ENCODE results near the gene TMED1. TPM values are rescaled to one million over a fixed set of nuclear protein-coding genes. Genes with fewer than 3 reads are reported as not detected.

Gene TMED1
- total RNA-seq, 1 experiment from 2014 or later = 26.3 TPM

DNA sequence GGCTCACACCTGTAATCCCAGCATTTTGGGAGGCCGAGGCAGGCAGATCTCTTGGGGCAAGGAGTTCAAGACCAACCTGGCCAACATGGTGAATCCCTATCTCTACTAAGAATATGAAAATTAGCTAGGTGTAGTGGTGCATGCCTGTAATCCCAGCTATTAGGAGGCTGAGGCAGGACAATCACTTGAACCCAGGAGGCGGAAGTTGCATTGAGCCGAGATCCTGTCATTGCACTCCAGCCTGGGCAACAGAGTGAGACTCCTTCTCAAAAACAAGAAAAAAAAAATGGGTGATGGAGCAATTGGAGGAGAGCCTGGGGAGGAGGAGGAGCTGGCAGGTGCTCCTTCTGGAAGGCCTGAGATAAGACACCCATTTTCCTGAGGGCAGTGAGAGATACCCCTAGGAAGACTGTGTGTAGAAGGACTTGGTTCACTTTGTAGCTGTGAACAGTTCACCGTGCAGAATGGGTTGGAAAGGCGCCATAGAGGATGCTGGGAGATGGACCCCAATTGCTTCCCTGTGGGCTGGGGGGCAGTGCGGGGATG, 26.6 kb upstream of the TMED1 start:
- no peak overlapping the region for H3K9ac ChIP-seq (ENCODE audit: low read length)
- H3K27me3 ChIP-seq (ENCODE audit: insufficient read depth, low read length) = no peaks in the 10 kb centered on the region
- TF ChIP-seq SP1 (IDR thresholded peaks at IDR 0.05; ENCODE audit: low read depth) (no peak), FOSL1 (IDR thresholded peaks at IDR 0.05; ENCODE audit: low read depth) (no peak), POLR2AphosphoS5 (IDR thresholded peaks at IDR 0.05; ENCODE audit: low read depth, low read length) (no peak), SIN3A (IDR thresholded peaks at IDR 0.05; ENCODE audit: low read depth) (no peak), ZNF274 (IDR thresholded peaks at IDR 0.05; ENCODE audit: low read depth, low read length) (no peak), YY1 (IDR thresholded peaks at IDR 0.05; ENCODE audit: extremely low read depth, insufficient replicate concordance, low read depth, low read length) (no peak), EZH2 (IDR thresholded peaks at IDR 0.05) (no peak), EGR1 (IDR thresholded peaks at IDR 0.05; ENCODE audit: low read depth) (no peak), CEBPB (IDR thresholded peaks at IDR 0.05; ENCODE audit: low read depth) (no peak), TCF7L2 (IDR thresholded peaks at IDR 0.05; ENCODE audit: borderline replicate concordance, extremely low read depth, insufficient read depth, insufficient read length) (no peak), ELF1 (IDR thresholded peaks at IDR 0.05; ENCODE audit: borderline replicate concordance, low read depth) (no peak), JUND (IDR thresholded peaks at IDR 0.05) (no peak), CBX3 (IDR thresholded peaks at IDR 0.05; ENCODE audit: low read depth) (no peak), POLR2A (IDR thresholded peaks at IDR 0.05; ENCODE audit: borderline replicate concordance, extremely low read depth, insufficient read depth, insufficient read length) (no peak)
- TF ChIP-seq, protein P1, sequence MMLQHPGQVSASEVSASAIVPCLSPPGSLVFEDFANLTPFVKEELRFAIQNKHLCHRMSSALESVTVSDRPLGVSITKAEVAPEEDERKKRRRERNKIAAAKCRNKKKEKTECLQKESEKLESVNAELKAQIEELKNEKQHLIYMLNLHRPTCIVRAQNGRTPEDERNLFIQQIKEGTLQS (IDR thresholded peaks at IDR 0.05) = no peak
- TF ChIP-seq, protein P2, sequence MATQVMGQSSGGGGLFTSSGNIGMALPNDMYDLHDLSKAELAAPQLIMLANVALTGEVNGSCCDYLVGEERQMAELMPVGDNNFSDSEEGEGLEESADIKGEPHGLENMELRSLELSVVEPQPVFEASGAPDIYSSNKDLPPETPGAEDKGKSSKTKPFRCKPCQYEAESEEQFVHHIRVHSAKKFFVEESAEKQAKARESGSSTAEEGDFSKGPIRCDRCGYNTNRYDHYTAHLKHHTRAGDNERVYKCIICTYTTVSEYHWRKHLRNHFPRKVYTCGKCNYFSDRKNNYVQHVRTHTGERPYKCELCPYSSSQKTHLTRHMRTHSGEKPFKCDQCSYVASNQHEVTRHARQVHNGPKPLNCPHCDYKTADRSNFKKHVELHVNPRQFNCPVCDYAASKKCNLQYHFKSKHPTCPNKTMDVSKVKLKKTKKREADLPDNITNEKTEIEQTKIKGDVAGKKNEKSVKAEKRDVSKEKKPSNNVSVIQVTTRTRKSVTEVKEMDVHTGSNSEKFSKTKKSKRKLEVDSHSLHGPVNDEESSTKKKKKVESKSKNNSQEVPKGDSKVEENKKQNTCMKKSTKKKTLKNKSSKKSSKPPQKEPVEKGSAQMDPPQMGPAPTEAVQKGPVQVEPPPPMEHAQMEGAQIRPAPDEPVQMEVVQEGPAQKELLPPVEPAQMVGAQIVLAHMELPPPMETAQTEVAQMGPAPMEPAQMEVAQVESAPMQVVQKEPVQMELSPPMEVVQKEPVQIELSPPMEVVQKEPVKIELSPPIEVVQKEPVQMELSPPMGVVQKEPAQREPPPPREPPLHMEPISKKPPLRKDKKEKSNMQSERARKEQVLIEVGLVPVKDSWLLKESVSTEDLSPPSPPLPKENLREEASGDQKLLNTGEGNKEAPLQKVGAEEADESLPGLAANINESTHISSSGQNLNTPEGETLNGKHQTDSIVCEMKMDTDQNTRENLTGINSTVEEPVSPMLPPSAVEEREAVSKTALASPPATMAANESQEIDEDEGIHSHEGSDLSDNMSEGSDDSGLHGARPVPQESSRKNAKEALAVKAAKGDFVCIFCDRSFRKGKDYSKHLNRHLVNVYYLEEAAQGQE (IDR thresholded peaks at IDR 0.05; ENCODE audit: low read depth) = no peak
- TF ChIP-seq, protein P3, sequence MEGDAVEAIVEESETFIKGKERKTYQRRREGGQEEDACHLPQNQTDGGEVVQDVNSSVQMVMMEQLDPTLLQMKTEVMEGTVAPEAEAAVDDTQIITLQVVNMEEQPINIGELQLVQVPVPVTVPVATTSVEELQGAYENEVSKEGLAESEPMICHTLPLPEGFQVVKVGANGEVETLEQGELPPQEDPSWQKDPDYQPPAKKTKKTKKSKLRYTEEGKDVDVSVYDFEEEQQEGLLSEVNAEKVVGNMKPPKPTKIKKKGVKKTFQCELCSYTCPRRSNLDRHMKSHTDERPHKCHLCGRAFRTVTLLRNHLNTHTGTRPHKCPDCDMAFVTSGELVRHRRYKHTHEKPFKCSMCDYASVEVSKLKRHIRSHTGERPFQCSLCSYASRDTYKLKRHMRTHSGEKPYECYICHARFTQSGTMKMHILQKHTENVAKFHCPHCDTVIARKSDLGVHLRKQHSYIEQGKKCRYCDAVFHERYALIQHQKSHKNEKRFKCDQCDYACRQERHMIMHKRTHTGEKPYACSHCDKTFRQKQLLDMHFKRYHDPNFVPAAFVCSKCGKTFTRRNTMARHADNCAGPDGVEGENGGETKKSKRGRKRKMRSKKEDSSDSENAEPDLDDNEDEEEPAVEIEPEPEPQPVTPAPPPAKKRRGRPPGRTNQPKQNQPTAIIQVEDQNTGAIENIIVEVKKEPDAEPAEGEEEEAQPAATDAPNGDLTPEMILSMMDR (IDR thresholded peaks at IDR 0.05 in 2 of 3, conservative IDR thresholded peaks at IDR 0.05 in 1 of 3; ENCODE audit: borderline replicate concordance in 1 of 3, insufficient read depth in 1 of 3, low read depth in 2 of 3, low read length in 2 of 3) = no peak
- TF ChIP-seq, protein P4, sequence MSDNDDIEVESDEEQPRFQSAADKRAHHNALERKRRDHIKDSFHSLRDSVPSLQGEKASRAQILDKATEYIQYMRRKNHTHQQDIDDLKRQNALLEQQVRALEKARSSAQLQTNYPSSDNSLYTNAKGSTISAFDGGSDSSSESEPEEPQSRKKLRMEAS (IDR thresholded peaks at IDR 0.05) = no peak
- TF ChIP-seq, protein P5, sequence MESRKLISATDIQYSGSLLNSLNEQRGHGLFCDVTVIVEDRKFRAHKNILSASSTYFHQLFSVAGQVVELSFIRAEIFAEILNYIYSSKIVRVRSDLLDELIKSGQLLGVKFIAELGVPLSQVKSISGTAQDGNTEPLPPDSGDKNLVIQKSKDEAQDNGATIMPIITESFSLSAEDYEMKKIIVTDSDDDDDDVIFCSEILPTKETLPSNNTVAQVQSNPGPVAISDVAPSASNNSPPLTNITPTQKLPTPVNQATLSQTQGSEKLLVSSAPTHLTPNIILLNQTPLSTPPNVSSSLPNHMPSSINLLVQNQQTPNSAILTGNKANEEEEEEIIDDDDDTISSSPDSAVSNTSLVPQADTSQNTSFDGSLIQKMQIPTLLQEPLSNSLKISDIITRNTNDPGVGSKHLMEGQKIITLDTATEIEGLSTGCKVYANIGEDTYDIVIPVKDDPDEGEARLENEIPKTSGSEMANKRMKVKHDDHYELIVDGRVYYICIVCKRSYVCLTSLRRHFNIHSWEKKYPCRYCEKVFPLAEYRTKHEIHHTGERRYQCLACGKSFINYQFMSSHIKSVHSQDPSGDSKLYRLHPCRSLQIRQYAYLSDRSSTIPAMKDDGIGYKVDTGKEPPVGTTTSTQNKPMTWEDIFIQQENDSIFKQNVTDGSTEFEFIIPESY (IDR thresholded peaks at IDR 0.05; ENCODE audit: extremely low read depth, insufficient replicate concordance, low read length) = no peak
- no peaks in the 10 kb centered on the region for H3K36me3 ChIP-seq (ENCODE audit: control insufficient read depth in 1 of 2, insufficient read depth in 2 of 2, low read length in 2 of 2)
- DNase-seq (ENCODE audit: low read depth, low spot score) (no peak), ATAC-seq (no peak)
- H2AFZ ChIP-seq (ENCODE audit: low read depth, low read length, poor library complexity, severe bottlenecking) = no peak overlapping the region
- H3K79me2 ChIP-seq (ENCODE audit: insufficient read depth, low read length) = no peaks in the 10 kb centered on the region
- no peaks in the 10 kb centered on the region for H3K9me3 ChIP-seq (ENCODE audit: control insufficient read depth in 1 of 2, insufficient read depth in 1 of 2, low read depth in 1 of 2, low read length in 2 of 2)
- H3K4me3 ChIP-seq (replicated peaks in 1 of 2; ENCODE audit: low read depth in 1 of 2, low read length in 2 of 2) = no peak overlapping the region
- POLR2A ChIA-PET = no interaction called here
- H3K27ac ChIP-seq (ENCODE audit: low read depth, low read length) = no peak overlapping the region
- no peaks in the 10 kb centered on the region for H4K20me1 ChIP-seq (ENCODE audit: insufficient read depth)
- RAD21 ChIA-PET (ENCODE audit: low non-redundant PET in 1 of 2, low total read pairs in 2 of 2, uncharacterized antibody in 2 of 2, unreplicated experiment in 2 of 2) = no interaction called here
- no TSS peak for BruUV-seq (replicated peaks)
- H3K9me2 ChIP-seq (ENCODE audit: insufficient read depth) = no peaks in the 10 kb centered on the region
- H3K4me1 ChIP-seq (ENCODE audit: control insufficient read depth in 1 of 2, insufficient read depth in 2 of 2, low read length in 2 of 2) = peaks cover 3 to 26% of the 10 kb centered on the region in 2 experiments; a peak in 3 of 4 replicates
- H3K4me2 ChIP-seq (ENCODE audit: low read length) = no peak overlapping the region
- CTCF ChIA-PET = interaction anchor here (0.6 to 4.5 kb wide), 4 partner anchors 8 to 1037 kb away, joined by 4 to 52 read pairs (median 10); partner anchors contain the start of genes CARM1, DNM2 and TMED1
- intact Hi-C loops (cut with micrococcal nuclease) = no loop called here
